Dedifferentiated amniotic fluid mesenchymal stem cell (primary cell): ENCODE results near the gene FBXL7.
A peak's percentile ranks its signal among the peaks of the same experiment; 100 is the strongest.

ENCODE experiments used
- DNase-seq: peaks from one replicate; pipeline ENCODE4 v3.0.0-alpha.2; 2016; ENCODE audit errors: extremely low spot score

FBXL7 gene

DNA sequence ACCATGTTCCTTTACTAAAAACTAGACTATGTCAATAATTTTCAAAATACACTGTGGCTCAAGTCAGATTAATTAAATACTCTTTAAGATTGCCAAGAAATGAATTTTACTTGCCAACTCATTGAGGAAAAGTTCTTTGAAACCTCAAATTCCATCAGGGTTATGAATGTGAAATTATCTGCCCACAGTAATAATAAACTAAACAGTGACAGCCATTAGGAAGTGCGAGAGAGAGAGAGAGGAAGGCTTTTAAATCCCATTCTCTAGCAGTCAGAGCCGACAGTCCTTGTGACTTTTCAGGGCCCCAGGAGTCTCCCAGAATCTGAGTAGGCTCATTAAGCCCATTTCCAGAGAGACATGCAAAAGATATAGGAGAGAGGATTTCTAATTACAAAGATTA is 443.5 kb downstream of the FBXL7 start:
- no peak for DNase-seq

GRCh38 chr5:15946026-15946425 is 446.0 kb downstream of the FBXL7 start:
- DNase-seq, result no peak

DNA sequence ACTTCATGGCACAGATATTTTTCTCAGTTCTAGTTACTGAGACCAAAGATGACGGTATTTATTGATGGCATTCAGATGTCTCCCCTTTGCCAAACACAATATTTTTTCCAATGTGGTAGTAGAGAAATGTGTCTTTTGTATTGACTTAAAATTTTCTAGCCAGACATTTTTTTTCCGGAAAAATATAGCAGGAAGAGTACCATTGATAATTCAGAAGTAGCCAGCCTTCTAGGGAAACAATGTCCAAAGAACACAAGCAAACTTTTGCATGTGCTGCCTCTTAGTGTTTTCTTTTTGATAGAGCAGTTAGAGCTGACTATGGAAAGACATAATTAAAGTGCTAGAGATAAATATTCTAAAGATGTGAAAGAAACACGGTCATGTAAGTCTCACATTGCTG is 448.2 kb downstream of the FBXL7 start:
- no peak for DNase-seq

GRCh38 chr5:15951126-15951525 is 451.1 kb downstream of the FBXL7 start:
- DNase-seq, result no peak

DNA sequence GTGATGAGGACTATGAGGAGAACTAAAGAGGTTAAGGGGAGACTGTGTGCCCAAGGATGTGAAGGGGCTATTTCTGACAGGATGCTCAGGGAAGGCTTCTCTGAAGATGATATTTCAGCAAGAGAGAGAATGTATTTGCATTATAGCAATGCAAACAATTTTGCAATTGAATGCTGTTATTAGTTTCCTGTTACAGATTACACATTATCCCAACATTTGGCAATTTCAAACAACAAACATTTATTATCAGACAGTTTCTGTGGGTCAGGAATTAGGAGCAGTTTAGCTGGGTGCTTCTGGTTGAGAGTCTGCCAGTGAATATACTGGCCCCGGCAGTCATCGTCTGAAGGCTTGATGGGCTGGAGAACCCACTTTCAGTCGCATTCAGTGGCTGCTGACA is 451.6 kb downstream of the FBXL7 start:
- no peak for DNase-seq

DNA sequence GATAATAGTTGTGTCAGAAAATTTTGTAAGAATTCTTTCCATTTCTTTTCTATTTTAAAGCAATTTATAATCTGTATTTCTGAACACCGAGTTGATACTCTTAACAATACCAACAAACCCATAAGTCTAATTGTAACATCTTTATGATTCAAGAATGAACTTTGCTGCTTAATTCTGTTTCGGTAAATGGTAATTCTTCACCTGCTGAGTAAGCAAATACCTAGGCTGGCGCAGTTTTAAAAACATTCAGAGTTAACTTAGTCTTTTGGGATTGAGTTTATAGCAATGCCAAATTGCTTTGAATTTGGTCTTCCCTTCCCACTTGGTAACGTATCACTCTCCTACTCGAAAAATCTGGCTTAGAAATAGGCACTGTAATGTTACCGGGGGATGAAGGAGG is 456.6 kb downstream of the FBXL7 start:
- DNase-seq, result no peak

DNA sequence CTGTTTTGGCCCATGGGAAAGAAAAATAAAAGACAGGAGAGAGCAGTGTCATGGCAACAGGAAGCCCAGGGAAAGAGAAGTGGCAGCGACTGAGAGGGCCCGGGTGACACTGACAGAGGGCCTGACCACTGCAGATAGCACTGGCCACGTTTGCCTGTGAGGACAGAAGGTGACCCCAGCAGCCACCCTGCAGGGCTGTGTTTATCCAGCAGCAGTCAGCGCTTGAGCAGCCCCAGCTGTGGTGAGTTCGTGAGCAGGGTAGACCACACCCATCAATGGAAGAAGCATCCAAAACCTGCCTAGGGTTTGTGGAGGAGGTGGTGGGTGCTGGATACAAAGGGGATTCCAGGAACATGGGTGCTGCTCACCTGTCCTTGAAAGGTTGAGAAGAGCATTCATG is 457.1 kb downstream of the FBXL7 start:
- DNase-seq, result no peak

- peak; percentile 32 for DNase-seq
These were observed 459.6 kb downstream of the FBXL7 start for GRCh38 chr5:15959370-15960164.

- DNase-seq, result no peak
These were observed 466.2 kb downstream of the FBXL7 start for GRCh38 chr5:15966066-15966640.

- no peak for DNase-seq
These were observed 466.7 kb downstream of the FBXL7 start for GRCh38 chr5:15966651-15967050.

GRCh38 chr5:15968993-15969392 is 469.0 kb downstream of the FBXL7 start:
- DNase-seq, result no peak

- DNase-seq, result no peak
These were observed 477.9 kb downstream of the FBXL7 start for GRCh38 chr5:15977851-15978250.

DNA sequence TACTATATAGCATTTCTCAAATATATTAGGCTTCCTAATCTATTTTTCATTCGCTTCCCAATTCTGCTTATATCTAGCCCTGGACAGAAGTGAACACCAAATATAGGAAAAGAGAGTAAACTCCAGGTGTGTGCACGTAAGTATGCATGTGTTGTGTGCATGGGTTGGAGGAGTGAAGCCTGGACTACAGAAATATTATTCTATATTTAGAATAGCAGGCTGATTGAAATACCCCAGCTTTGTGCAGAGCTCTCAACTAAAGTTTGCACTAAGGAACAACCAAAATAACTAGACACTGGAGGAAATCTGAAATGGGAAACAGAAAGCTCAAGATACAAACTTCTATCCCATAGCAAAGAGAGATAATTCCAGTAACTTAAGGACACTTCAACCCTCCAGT is 480.9 kb downstream of the FBXL7 start:
- DNase-seq, result no peak

DNA sequence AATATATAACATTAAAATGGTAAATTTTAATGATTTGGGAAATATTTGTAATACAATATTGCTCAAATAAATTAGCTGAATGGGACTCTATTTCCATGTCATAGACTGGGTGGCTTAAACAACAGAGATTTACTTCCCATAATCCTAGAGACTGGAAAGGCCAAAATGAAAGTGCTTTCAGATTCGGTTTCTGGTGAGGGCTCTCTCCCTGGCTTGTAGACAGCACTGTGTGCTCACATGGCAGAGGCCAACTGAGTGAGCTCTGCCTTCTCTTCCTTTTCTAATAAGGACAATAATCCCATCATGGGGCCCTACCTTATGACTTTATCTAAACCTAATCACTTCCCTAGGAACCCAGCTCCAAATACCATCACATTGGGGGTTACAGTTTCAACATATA is 483.4 kb downstream of the FBXL7 start:
- DNase-seq, result no peak
